HG03039 (cell line): ENCODE data around the gene NAT10.
"Not testable (repeated sequence)": the region's sequence is repeated elsewhere in the genome, so short reads cannot be mapped to it uniquely, and the experiment has no call there.

Experiments used
- ATAC-seq: cut with Tn5 transposase; IDR thresholded peaks from one replicate; pipeline ENCODE4 v1.9.1; 2021; ENCODE audit warnings: mild to moderate bottlenecking, moderate library complexity; ENCODE audit not compliant: unreplicated experiment

Gene NAT10

DNA sequence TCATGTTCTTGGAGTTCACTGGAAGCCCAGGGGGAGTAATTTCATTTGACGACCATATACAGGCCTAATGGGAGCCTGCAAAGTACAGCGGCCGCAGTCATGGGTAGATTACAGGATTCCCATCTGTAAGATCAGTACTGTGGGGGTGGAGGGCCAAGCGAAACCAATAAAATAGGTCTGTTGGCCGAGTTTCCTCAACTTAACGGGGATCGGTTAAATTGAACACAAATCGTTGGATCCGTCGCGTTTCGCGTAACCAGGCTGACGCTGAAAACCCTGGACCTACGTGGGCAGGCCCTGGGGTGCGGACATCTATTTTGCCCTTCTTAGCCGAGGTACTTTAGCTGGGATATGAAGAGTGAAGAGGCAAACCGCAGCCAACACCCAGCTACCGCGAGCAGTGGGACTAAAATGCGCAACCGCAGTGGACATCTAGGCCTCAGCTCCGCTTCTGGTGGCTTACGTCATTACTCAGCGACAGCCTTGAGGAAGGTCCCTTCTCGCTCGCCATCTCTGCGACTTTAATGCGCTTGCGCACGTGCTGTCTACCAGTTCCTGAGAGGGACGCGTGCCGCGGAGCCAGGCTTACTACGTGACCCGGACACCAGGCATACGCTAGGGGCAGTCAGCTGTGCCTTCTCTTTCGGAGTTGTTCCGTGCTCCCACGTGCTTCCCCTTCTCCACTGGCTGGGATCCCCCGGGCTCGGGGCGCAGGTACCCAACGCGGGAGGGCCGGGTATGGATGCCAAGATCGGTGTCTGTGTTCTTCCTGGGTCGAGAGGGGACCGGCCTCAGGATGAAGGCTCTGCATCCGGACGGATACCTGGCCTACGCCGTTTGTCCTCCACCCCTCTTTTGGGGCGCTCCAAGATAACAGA is at the start of gene NAT10:
TSS of gene NAT10 (plus strand) at position 551 of the 878 bp plus-strand sequence. CDS start 2,597 bp downstream, outside the sequence.
- ATAC-seq = peak; percentile 86

DNA sequence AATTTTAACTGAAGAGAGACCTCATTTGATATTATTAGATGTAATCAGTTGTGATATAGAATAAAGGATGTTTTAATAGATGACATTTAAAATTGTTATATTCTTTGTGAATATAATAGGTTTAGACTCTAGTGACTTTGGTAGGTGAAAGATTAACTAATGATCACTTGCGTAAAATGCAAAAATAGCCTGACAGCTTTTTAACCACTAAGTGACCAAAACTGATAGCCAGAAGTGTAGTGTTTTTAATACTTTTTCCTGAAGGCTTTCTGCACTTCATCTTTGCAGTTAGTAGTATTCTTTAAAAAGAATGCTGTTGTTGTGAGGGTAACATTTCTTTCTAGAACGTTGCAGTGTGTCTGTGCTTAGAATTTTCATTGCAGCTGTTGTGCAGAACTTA is 48.8 kb upstream of the NAT10 start:
- ATAC-seq = no peak

DNA sequence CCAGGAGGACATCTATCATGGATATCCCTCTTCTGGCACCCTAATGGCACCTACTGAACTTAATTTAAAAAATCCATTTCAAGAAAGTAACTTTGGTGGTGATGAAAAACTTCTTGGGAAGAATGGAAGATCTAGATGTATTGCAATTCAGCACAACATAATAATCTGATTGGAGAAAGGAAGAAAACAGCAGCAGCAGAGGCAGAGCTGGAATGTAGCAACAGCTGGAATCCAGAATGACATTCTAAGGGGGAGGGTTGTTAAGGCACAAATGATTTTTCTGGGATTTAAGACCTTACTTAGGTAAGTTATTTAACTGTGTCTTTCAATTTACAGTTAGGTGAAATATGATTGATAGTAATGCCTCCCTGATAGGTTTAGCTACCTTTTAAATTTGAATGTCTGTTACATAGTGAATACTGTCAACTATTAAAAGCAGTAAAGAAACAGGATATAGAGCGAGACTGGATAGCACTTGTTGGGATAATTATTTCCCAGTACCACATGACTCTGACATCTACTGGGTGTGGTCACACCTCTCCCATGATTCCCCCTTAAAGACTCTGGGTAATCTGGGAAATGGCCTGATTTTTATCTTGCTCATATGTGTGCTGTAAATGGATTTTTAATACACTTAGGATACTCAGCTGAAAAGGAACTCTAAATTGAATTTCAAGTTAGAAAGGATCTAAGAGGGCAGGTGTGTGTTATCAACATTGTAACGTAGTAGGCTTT is 42.2 kb upstream of the NAT10 start:
- ATAC-seq = no peak

DNA sequence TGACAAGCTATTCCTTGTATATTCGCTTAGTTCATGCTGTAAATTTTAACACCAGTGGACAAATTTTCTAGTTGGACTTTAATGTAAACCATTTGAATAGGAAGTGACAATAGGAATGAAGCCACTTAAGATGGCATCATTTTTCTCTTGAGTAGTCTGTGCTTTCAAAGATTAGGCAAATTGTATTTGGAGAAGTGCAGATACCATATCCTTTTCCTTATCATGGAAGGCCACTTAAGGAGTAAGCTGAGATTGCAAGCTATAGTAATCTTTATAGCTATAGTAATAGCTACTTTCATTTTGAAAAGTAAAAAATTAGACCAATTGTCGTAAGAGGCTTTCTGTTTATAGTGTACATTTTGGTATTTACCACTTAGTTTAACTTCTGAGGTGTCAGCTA is 41.1 kb upstream of the NAT10 start:
- no peak for ATAC-seq

DNA sequence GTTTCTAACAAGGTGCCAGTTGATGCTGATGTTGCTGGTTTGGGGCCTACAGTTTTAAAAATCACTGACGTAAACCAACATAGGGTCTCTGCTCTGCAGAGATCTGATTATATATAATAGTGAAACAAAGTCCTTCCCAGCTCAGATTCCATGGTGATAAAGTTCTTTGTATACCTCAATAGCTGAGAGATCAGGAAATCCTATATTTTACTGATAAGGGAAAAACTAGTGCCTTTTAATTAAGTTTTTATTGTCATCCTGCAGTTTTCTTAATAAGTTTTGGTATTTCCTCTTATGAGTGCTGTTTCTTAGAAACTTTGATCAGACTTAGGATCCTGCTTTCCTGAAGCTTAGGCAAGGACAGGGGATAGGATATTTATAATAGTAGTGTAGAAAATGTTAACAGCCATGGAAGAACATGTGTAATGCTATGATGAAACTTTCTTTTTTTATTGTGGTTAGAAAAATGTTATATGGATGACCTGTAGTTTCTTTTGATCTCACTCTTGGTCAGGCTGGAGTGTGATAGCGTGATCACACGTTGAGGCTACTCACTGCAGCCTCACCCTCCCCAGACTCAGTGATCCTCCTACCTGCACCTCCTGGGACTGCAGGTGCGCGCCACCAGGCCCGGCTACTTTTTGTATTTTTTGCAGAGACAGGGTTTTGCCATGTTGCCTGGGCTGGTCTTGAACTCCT is 39.8 kb upstream of the NAT10 start:
- ATAC-seq = no peak

DNA sequence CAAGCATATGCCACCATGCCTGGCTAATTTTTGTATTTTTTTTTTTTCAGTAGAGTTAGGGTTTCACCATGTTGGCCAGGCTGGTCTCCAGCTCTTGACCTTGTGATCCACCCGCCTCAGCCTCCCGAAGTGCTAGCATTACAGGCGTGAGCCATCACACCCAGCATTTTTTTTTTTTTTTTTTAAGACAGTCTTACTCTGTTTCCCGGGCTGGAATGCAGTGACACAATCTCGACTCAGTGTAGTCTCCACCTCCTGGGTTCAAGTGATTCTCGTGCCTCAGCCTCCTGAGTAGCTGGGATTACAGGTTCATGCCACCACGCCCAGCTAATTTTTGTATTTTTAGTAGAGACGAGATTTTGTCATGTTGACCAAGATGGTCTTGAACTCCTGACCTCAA is 38.7 kb upstream of the NAT10 start:
- ATAC-seq = not testable (repeated sequence)

DNA sequence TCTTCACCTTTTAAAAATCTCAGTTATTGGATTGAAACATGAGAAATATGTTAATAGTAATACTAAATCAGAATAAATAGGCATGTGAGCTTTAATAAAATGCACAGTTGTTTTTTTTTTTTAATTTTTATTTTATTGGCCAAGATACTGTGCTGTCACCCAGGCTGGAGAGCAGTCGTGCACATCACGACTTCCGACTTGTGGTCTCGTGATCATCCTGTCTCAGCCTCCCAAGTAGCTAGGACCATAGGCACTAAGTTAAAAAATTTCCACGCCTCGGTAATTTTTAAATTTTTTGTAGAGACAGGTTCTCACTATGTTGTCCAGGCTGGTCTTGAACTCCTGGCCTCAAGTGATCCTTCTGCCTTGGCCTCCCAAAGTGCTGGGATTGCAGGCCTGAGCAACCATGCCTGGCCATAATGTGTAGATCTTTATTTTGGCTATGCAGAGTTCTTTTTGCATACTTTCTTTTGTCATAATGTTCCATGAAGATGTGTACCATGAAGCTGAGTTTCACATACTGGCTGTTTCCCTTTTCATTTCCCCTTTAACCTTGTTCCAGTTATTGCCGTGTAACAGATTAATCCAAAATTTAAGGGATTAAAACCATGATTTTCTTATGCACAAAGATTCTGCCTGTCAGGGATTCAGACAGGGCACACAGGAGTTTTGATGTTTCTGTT is 37.9 kb upstream of the NAT10 start:
- ATAC-seq = no peak

DNA sequence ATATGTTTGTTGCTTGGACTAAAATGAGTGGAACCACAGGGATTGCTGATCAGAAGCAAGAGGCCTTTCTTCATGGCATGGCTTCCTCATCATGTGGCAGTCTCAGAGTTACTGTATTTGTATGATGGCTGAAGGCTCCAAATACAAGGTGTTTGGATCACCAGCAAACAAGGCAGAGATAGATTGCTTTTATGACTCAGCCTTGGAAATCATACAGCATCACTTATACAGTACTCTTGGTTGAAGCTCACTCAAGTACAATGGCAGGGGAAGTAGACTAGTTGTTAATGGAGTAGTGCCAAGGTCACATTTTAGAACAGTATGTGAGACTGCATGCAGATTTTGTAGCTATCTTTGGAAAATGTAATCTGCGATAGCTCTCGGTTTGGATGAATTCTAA is 37.3 kb upstream of the NAT10 start:
- ATAC-seq = no peak

DNA sequence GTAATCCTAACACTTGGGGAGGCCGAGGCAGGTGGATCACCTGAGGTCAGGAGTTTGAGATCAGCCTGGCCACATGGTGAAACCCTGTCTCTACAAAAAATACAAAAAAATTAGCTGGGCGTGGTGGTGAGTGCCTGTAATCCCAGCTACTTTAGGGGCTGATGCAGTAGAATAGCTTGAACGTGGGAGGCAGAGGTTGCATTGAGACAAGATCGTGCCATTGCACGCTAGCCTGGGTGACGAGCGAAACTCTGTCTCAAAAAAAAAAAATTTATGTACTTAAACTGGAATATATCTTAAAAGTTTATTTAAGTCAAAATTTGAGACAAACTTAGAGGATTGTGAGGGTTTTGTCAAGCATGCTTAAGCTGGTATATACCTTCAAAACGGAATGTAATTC is 34.1 kb upstream of the NAT10 start:
- ATAC-seq = not testable (repeated sequence)

DNA sequence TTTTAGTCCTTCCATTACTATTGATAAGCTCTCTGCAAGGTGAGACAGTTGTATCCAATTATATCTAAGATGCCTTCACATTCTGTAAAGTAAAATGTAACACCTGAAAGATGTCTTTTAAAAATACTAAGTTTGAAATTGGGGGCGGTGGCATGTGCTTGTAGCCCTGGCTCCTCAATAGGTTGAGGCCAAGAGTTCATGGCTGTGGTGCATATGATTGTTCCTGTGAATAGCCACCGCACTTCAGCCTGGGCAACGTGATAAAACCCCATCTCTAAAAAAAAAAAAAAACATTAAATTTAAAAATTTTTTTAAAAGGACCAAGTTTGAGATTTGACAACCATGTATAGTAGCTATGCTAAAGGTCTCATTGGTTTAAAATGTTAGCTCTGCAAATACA is 33.4 kb upstream of the NAT10 start:
- ATAC-seq = no peak

DNA sequence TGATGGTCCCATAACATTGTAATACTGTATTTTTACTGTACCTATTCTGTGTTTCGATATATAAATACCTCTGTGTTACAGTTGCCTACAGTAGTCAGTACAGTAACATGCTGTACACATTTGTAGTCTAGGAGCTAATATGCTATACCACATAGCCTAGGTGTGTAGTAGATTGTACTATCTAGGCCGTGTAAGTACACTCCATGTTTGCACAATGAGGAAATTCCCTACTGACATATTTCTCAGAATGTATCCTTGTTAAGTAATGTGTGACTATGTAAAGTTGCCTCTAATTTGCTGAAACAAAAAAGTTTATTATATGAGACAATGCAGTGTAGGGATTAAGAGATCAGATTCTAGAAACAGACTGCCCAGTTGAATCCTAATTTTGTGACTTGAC is 32.6 kb upstream of the NAT10 start:
- ATAC-seq = no peak

DNA sequence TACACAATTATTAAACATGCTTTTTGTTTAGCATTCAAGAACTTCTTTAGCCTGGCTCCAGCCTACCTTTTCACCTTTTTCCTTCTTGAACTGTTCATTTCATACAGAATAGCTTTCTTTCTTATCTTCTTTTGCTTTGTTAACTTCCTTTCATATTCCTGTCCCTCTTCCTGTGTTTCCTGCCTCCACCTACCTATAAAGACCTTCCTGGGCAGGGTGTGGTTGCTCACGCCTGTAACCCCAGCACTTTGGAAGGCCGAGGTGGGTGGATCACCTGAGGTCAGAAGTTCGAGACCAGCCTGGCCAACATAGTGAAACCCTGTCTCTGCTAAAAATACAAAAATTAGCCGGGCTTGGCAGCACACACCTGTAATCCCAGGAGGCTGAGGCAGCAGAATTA is 31.0 kb upstream of the NAT10 start:
- no peak for ATAC-seq

DNA sequence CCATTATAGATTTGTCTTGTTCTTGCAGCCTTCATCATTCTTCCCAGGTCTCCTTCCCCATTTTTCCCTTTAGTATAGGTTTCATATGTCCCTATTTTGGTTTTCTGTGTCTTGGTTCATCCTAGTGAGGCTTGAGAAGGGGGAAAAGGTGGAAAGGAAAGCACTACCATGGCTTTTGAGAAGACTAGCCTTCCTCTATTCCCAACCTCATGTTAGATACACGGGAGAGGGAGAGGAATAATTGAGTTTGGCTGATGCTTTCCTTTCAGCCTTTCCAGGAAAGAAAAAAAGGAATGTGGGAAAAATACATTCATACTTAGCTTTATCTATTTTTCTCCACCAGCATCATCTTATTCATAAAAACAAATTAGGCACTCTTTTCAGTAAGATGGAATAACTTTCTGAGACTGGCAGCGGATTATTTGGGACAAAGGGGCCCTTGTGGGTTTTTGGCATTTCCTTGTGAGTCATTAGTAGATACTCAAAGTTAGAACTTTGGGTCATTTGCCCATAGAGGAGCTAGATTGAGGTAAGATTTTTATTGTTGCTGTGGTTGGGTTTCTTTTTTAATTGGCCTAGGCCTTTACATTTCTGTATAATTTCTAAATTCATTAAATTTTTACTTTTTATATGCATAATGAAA is 30.1 kb upstream of the NAT10 start:
- ATAC-seq = no peak

DNA sequence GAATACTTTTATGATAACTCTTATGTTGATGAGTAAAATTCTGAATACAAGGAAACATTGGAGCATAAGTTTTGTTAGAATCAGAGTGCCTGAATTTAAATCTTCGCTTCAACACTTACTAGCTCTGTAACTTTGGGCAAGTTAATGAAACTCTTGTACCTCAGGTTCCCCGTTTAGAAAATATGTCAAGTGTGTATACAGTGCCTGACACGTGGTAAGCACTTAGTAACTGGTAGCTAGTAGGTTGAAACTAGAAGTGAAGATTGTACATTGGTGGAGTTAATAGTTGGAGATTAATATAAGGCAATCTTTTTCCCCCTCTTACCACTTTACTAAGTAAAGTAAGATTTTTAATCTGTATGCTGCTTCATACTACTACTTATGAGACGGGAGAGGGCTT is 24.8 kb upstream of the NAT10 start:
- no peak for ATAC-seq

DNA sequence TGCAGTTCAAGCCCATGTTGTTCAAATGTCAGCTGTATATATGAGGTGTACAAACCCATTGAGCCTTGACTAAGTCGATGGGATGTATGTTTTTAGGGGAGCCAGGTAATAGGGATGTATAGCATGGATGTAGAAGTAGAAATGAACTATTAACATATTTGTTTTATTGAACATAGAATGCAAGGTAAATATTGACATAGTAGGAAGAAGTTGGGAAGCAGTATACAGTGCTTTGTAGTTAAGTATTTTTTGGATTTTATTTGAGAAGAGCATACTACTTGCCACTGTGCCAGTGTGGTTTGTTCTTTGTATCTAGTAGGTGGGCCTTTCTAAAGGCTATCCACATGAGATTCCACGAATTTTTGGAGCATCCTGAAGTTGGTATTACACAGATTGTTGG is 20.8 kb upstream of the NAT10 start:
- no peak for ATAC-seq

DNA sequence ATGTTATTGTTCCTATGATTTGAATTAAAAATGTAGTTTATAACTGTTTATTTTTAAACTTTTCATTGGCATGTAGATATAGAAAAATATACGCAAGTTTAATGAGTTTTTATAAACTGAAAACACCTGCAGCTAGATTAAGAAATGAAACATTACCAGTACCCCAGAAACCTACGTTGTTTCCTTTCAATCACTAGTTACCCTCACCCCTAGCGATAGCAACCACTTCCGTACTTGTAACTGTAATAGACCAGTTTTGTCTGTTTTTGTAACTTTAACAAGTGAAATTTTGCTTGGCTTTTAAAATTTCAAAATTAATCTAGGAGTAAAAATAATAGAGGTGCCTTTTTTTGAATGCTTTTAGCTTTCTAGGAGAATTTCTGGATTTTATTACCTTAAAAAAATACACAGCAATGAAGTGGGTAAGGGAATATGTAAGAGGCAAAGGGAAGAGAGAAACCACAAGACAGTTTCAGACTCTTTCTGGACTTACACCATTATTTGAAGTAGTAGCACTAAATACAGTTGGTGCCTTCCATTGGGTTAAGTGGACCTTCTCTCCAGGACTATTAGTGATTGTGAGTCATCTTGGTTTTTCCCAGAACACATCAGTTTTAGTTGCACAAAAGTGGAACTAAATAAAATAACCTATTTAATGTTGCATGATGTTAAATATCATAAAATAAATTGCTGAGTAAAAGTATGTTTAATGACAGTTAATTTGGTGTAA is 18.7 kb upstream of the NAT10 start:
- no peak for ATAC-seq

DNA sequence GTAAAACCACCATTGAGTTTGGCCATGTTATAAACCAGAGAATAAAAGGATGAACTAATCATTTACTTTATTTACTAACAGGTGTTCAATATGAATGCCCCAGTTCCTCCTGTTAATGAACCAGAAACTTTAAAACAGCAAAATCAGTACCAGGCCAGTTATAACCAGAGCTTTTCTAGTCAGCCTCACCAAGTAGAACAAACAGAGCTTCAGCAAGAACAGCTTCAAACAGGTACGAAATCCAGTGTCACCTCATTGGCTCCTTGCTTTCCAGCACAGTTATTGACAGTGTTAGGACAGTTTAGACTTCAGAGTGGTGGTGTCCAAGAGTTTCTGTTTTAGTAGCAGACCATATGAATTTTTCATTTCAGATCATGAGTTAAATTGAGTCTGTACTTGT is 13.6 kb upstream of the NAT10 start:
- no peak for ATAC-seq

DNA sequence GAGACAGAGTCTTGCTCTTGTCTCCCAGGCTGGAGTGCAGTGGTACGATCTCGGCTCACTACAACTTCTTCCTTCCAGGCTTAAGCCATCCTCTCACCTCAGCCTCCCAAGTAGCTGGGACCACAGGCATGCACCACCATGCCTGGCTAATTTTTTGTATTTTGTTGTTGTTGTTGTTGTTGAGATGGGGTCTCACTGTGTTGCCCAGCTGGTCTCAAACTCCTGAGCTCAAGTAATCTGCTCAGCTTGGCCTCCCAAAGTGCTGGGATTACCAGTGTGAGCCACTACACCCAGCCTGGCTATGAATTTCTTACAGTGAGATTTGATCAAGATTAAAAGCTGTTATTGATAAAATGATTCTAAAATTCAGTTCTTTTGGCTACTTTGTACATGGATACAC is 10.5 kb upstream of the NAT10 start:
- ATAC-seq = not testable (repeated sequence)

DNA sequence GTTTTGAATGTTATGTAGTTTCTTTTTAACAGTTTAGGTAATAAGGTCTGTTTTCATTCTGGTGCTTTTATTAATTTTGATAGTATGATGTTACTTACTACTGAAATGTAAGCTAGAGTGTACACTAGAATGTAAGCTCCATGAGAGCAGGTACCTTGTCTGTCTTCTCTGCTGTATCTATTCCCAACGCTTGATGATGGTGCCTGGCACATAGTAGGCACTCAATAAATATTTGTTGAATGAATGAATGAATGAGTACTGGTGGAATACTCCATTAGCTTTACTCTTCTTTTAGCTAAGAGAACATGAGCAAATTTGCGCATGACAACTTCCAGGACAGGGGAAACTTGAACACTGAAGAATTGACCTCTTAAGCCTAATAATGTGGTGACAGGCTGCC is 6.6 kb upstream of the NAT10 start:
- ATAC-seq = no peak

DNA sequence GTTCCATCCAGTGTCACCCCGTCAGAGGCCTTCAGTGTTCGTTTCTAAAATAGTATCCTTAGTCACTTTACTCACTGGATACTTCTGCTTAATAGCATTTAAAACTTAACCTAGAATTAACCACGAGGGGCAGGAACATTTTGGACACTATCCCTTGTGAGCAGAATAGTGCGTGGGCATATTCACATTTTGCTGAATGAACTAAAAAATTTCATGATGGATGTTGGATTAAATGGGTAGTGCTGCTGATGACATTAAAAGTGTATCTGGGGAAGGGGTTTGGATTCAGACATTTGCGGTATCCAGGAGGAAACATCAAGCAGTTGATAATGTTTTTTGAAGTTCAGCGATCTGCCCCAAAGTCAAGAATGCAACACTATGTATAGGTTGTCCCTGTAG is 750 bp upstream of the NAT10 start:
- no peak for ATAC-seq
